ENCODE data around the gene HMG20A.

- TF ChIP-seq CTCF (IDR thresholded peaks at IDR 0.05), result no peak
- TF ChIP-seq ATF3 (CRISPR knock-in tag; conservative IDR thresholded peaks at IDR 0.05), result no peak
- no peak for TF ChIP-seq ATF2 (CRISPR knock-in tag; IDR thresholded peaks at IDR 0.05; ENCODE audit: borderline replicate concordance, low read depth)
These were observed 19.8 kb downstream of the HMG20A start for GRCh38 chr15:77440378-77440999.

All from WTC11 (cell line).